Measurements from ENCODE around the gene LMCD1.

The LMCD1 gene, protein sequence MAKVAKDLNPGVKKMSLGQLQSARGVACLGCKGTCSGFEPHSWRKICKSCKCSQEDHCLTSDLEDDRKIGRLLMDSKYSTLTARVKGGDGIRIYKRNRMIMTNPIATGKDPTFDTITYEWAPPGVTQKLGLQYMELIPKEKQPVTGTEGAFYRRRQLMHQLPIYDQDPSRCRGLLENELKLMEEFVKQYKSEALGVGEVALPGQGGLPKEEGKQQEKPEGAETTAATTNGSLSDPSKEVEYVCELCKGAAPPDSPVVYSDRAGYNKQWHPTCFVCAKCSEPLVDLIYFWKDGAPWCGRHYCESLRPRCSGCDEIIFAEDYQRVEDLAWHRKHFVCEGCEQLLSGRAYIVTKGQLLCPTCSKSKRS

DNA sequence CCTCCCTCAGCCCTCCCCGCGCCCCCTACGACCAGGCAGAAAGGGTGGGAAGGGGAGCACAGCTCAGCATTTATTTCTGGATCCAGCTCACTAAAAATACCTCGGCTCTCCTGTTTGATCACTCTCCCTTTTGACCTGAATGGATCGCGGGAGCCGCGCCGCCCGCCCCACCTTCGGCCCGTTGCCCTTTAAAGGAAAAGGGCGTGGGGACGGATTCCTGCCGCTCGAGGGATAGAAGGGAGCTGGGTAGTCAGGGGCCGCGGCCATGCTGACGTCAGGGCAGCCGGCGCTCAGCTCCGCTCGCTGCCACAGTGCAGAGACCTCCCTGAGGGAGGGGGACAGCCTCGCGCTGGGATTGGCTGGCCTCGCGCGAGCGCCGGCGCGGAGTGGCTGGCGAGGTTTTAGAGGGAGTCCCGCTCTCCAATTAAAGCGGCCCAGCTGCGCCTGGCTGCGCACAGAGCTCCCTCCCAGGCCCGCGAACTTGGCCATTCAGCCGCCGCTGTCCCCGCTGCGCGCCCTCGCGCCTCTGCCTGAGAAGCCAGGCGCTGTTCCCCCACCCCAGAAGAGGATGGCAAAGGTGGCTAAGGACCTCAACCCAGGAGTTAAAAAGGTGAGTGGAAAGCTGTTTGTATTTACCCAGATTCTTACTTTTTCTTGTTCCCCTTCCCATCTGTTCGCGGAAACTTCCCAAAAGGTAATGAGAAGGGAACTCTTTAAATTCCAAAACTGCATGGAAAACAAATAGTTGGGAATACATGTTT lies at the start of gene LMCD1:
TSS of gene LMCD1 (plus strand) at position 453 of the 761 bp plus-strand sequence. CDS start at position 569, 116 bp downstream.
- in situ Hi-C loops (cut with HindIII; ENCODE audit: low sequenced_read_pairs) = no loop called here

DNA sequence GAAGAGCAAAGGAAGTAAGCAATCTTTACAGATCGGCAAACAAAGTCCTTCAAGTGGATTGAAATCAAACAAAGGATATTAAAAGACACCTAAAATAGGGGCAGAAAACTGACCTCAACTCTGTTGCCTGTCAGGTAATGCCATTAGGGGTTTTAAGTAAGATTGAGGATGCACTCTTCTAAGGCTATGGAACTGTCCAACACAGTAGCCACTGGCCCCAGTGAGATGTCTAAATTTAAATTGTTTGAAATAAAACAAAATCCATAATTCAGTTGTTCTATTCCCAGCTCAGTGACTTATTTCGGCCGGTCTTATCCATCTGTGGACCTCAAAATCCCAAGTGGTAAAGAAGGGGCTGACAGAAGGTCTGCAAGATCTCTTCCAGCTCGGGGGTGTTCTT lies 49.5 kb upstream of the LMCD1 start:
- in situ Hi-C loops (cut with HindIII; ENCODE audit: low sequenced_read_pairs) = no loop called here

DNA sequence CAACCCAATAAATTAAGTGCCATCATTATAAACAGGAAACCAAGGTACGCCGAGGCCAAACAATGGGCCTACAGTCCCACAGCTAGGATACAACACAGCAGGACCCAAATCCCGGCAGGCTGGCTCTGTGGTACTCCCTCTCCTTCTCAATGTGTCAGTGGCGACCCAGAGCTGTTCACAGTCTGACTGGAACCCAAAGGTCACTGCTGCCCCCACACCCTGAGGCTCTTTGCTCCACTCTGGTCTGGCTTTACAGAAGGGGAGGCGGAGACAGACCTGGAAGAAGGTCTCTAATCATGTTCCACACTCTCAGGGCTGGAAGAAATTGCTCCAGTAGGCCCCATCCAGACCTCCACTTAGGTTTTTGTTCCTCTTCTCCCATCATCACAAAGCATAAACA lies 48.5 kb upstream of the LMCD1 start:
- in situ Hi-C loops (cut with HindIII; ENCODE audit: low sequenced_read_pairs) = no loop called here

DNA sequence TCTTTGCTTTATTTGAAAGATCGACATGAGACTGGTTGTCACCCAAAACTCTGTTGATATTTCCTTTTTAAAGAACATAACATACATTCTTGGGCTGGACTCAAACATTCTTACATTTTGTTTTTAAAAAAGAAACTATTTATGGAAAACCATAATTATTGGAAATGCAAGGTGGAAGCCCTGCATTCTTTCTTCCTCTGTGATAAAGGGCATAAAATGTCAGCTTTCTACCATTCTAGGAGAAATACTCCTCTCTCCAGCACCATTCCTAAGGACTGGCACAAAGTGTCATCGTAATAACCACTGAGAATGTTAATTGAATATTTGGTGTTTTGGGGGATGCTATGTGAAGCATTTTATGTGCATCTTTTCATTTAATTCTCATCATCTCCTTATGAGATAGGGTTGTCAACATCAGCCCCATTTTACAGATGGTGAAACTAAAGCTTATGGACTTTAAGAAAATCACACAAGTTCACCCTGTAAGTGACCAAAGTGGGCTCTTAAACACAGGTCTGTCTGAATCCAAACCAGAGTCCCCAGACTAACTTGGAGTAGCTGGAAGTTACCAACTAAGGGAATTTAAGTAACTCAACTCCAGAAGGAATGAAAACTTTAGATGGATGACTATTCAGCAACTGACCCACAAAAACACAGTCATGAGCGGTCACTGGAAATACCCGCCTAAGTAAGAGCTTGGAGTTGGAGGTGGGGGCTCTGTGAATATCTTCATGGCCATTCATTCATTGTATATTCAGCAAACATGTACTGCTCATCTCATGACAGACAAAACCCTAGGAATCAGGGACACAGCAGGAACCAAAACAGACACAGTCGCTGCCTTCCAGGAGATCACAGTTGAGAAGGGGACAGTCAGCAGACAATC lies 45.9 kb upstream of the LMCD1 start:
- in situ Hi-C loops (cut with HindIII; ENCODE audit: low sequenced_read_pairs) = no loop called here

DNA sequence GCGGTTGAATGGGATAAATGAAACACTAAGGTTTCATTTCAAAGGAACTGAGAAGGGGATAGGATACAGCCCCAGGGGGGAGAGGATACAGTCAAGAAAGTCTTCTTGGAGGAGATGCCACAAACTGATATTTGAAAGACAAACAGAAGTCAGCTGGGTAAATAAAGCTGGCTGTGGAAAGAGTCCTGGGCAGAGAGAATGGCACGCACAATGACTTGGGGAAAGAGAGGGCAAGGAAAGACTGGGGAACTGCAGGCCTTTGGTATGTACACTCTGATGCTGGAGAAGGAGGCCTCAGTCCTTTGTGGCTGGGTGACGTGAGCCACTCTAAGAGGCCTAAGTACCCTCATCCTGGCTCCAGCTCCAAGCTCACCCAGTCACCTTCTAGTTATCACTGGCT lies 45.2 kb upstream of the LMCD1 start:
- in situ Hi-C loops (cut with HindIII; ENCODE audit: low sequenced_read_pairs) = no loop called here

DNA sequence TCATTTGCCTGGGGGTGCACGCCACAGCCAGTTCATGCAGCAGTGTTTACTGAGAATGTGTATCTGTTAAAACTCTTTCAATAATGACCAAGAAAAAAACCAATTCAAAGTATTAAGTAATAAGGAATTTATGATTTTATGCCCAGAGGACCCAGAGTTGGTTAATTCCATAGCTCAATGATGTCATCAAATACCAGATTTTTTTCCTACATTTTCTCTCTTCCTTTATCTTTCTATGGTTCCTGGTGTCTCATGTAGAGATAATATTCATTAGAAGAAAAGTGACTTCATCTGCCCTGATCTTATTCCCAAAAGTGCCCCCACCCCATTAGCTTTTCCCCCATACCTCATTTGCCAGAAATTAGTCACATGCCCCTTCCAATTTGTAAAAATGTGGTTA lies 44.6 kb upstream of the LMCD1 start:
- in situ Hi-C loops (cut with HindIII; ENCODE audit: low sequenced_read_pairs) = no loop called here

DNA sequence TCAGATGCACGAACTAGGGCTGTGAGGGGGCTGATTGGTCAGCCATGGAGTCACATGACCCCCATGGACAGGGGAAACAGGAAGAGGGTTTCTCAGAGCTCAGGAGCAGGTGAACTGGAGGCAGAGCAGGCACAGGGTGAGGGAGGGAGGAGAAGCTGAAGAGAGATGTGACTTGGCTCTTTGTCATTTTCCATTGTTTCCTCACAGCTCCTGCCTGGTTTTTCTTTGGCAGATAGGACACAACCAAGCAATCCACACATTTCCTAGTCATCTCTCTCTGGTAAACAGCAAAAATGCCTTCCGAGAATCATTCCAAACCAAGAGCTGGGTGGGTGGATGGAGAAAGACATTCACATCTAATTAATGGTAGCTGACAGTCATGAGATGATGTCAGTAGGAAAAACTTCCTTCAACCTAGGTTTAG lies 43.4 kb upstream of the LMCD1 start:
- in situ Hi-C loops (cut with HindIII; ENCODE audit: low sequenced_read_pairs) = no loop called here

DNA sequence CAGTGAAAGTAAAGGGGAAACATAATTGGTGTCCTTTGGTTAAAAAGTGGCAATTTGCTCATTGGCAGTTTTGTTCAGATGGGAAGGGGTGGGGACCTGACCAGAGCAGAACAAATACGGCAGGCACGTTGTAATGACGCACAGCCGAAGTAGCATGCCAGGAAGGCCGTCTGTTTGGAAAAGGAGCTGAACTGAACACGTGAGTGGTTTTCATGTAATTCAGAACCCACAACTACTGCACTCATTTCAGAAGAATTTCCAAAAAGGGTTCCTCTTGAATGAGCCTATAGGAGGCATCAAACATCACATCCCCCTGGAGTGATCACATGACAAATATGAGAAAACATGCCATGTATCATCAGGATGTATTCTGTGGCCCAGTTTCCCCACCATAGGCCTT lies 42.9 kb upstream of the LMCD1 start:
- in situ Hi-C loops (cut with HindIII; ENCODE audit: low sequenced_read_pairs) = no loop called here

DNA sequence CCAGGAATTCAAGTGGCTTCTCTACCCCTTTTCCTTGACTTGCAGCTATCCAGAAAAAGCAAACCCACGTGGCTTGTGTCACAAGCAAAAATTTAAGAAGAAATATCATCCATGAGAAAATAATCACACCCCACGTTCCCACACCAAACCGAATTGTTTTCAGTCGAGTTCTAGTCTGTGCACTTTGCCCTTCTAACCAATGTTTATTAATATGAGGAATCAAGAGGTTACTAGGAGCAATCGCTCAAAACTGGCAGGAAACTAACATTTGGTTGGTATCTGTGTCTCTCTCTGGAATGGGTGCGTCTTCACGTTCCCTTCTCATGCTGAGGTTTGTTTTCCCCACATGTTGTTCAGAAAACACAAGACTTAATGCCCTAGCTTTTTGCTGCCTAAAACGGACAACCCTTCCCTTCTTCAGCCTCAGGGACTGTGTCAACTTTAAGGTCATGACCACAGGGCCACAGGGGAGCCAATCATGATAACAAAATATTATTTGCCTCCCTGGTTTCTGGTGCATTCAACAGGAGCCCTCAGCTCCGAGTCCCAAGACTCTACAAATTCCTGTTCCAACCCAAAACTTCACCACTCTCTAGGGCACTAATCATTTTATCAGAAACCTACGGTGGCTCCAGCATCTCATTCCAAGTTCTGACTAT lies 41.4 kb upstream of the LMCD1 start:
- in situ Hi-C loops (cut with HindIII; ENCODE audit: low sequenced_read_pairs) = no loop called here

DNA sequence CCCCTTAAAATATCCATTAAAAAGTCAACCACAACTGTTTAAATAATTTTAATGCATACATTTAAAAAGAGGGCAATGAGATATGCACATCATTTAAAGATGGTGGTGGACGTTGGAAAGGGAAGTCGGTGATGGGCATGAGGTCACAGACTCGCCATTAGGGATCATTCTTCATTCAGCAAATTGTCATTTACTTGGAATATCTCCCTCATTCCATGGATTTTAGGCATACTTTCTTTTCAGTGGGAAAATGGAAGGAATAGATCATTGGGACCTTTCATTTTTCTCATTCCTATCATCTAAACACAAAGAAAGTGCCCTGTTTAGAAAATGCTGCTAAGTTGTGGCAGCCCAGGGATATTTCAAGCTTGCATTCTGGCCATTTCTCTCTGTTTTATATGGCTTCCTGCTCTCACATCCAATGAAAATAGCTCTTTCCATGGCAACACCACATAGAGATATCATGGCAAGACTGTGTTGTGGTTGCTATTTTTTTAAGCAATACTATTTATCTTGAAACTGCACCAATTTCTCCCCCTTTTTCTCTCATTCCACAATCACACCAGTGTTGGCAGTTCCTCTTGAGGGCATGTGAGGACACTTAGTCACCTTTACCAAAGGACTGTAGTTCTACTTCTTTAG lies 40.7 kb upstream of the LMCD1 start:
- in situ Hi-C loops (cut with HindIII; ENCODE audit: low sequenced_read_pairs) = no loop called here

DNA sequence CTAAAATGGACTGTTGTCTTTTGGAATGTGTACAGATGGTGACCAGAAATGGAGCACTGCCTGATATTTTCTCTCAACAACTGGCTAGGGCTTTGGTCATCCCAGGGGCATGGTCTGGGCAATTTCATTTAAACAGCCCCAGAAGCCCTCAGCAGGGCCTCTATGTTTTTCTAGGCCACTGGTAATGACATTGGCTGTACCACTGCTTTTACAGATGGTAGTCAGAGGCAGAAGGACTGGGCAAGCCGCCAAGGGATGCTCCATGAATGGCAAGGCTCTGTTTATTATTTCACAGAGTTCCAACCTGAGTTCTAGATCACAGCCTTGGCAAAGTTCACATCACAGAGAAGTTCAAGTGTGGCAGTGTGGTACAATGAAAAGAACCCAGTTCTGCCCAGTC lies 37.0 kb upstream of the LMCD1 start:
- in situ Hi-C loops (cut with HindIII; ENCODE audit: low sequenced_read_pairs) = no loop called here

DNA sequence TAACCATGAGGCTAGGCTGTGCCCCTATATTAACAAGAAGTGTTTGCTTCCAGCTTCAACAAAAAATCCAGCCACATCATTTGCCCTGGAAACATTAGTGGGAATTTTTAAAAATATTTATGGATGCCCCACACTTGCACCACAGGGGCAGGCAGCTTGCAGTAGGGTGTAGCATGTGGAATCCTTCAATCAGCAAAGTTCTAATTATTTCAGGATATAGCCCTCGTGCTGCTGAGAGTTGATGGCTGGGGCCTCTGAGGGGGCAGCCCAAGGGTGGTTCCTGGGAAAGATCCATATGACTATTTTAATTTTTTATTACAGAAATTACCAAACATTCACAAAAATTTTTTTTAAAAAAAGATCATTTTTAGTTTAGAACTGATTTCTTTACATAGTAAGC lies 35.1 kb upstream of the LMCD1 start:
- in situ Hi-C loops (cut with HindIII; ENCODE audit: low sequenced_read_pairs) = no loop called here

DNA sequence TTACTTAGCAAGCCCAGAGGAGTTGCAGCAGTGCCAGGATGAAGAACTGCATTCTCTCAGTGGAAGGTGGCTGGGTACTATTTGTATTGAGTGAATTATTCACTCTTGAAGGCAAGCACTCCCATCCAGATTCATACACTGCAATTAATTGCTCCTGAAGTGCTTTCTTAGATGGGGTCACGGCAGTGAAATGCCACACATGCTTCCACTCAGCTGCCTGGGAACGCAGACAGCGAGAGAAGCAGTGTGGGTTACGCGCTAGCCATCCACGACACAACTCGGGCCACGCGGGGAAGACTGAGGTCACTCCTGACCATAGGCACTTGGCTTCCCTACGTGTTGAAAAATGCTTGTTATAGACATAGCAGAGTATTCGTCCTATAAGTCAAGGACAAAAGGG lies 30.8 kb upstream of the LMCD1 start:
- in situ Hi-C loops (cut with HindIII; ENCODE audit: low sequenced_read_pairs) = no loop called here

DNA sequence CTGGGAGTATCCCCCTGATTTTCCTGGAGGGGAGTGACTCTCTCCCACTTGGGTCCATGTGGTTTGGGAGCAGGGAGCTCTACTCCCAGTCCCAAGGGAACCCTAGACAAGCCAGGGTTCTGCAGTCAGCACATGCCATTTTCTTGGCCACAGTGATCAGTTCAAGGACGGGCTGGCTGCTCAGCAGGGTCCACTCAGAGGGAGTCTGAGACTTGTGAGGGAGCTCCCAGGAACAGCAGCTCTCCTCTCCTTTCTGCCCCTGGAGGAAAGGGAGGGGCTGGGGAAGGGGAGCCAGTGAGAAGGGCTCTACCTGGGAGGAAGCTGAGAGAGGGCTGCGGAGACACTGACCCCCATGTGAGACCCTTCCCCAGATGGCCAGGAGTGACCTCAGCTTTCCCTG lies 29.1 kb upstream of the LMCD1 start:
- in situ Hi-C loops (cut with HindIII; ENCODE audit: low sequenced_read_pairs) = no loop called here

DNA sequence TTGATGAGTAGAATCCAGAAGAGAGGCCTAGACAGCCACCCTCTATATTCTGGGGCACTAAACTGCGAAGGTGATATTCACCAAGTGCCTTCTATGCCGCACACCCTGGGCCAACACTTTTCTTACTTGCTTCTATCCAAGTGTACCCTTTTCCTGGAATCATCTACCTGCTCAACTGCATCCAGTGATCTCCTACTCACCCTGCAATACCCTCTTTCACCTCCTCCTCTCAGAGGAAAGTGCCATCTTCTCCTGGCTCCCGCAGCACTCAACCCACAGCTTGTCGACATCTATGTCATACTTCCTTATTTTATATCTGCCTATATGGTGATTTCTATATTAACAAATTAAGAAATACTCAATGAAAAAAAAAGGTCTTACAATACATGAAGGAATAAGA lies 28.6 kb upstream of the LMCD1 start:
- in situ Hi-C loops (cut with HindIII; ENCODE audit: low sequenced_read_pairs) = no loop called here

DNA sequence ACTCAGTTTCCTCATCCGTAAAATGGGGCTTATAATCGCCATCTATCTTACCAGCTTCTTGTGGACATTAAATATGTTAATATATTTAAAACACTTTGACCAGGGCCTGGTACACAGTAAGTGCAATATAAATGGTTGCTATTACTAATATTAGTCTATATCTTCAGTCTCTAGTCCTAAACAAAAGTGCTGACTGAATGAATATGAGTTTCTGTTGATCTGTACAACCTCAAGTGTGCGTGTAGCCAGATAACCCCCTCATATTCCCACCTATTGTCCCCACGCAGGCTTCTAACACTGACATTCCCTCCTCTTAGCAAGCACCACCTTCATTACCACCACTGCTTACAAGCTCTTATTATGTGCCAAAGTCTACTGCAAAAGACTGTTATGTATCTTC lies 27.6 kb upstream of the LMCD1 start:
- in situ Hi-C loops (cut with HindIII; ENCODE audit: low sequenced_read_pairs) = no loop called here

DNA sequence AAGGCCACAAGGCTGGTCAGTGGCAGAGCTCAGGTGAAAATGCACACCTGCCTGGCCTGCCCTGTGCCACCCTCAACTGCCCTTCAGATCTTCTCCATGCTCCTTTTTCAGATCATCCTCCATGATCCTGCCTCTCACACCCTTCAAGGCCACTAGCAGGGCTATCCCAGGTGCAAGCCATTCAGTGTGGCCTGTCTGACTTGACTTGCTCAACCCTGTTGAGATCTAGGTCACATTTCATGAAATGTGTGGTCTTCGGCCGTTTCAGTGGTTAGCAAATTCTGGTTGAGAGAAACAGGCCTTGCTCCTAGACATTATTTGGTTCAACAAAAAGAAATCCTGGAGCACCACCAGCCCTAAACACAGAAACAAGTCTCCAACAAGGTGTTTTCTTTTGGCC lies 26.6 kb upstream of the LMCD1 start:
- in situ Hi-C loops (cut with HindIII; ENCODE audit: low sequenced_read_pairs) = no loop called here

DNA sequence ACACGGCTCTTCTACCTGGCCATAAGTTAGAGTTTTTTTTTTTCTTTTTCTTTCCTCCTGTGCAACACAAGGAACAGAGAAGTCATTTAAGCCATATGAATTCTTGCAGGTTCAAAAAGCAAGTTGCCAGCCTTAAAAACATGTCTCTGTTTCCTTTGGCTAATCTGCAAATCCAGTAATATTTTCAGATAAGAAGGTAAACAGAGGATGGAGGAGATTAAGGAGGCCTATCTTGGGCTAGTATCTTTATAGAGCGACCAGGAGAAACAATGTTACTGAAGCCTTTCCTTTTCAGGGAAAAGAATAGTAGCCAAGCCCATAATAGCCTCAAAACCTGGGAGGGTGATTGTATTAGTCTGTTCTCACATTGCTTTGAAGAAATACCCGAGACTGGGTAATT lies 20.9 kb upstream of the LMCD1 start:
- in situ Hi-C loops (cut with HindIII; ENCODE audit: low sequenced_read_pairs) = no loop called here

DNA sequence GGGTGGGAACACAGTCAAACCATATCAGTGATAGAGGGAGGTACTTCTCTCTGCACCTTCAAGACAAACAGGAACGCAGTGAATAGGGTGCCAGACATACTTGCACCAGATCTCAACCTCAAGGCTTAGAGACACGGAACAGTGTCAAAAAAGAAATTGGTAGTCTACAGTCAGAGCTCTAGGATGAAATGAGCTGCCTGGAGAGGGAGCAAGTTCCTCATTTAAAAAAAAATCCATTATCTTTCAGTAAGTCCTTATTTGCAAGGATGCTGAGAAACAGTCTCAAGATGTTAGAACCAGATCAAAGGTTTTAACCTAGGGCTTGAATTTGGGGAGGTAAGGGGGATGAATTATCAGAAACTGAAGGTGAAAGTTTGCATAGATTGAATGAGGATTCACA lies 20.2 kb upstream of the LMCD1 start:
- in situ Hi-C loops (cut with HindIII; ENCODE audit: low sequenced_read_pairs) = no loop called here

DNA sequence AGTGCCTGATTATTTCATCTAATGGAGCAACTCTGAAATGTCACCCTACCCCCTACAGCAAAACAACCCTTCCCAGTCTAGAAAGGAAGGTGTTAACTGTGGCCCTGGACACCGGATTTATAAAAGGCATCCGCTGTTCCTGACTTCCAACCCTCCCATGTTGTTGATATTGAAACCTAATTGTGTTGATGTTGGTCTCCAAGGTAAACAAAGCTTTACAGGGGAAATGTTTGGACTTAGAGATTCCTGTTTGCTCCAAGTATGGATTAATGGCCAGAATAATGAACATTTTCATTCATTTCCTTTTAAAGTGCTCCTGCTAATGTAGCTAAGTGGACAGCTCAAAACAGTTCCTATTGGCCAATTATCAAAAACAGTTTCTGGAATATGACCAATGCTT lies 19.4 kb upstream of the LMCD1 start:
- in situ Hi-C loops (cut with HindIII; ENCODE audit: low sequenced_read_pairs) = no loop called here
